GM18909 (cell line): ENCODE data around the gene CES5A.
"Not testable (repeated sequence)": the region's sequence is repeated elsewhere in the genome, so short reads cannot be mapped to it uniquely, and the experiment has no call there.

Source experiments
- ATAC-seq: cut with Tn5 transposase; IDR thresholded peaks from one replicate; pipeline ENCODE4 v1.9.1; 2021; ENCODE audit warnings: mild to moderate bottlenecking; ENCODE audit not compliant: unreplicated experiment, poor library complexity

The CES5A gene

GRCh38 chr16:55832773-55833691 lies 42.1 kb downstream of the CES5A start, which contains the start of gene CES1:
Gene CES1, minus strand, starts transcription at chr16:55833096. Its CDS starts 41 bp downstream, at chr16:55833055.
- ATAC-seq: no peak

GRCh38 chr16:55832425-55832772 lies 42.8 kb downstream of the CES5A start:
- ATAC-seq: no peak

- ATAC-seq: no peak
Measured at GRCh38 chr16:55830658-55831294, 44.4 kb downstream of the CES5A start.

- ATAC-seq: not testable (repeated sequence)
Measured at GRCh38 chr16:55829232-55829631, 45.9 kb downstream of the CES5A start.

GRCh38 chr16:55828680-55829079 lies 46.5 kb downstream of the CES5A start:
- ATAC-seq: no peak

GRCh38 chr16:55825115-55825728 lies 50.0 kb downstream of the CES5A start:
- no peak for ATAC-seq

GRCh38 chr16:55824473-55825000 lies 50.6 kb downstream of the CES5A start:
- no peak for ATAC-seq

- ATAC-seq: no peak
Measured at GRCh38 chr16:55822280-55822810, 52.8 kb downstream of the CES5A start.

- no peak for ATAC-seq
Measured at GRCh38 chr16:55821210-55821609, 54.0 kb downstream of the CES5A start.

GRCh38 chr16:55820615-55821014 lies 54.6 kb downstream of the CES5A start:
- ATAC-seq: no peak

GRCh38 chr16:55817236-55817912 lies 57.8 kb downstream of the CES5A start:
- no peak for ATAC-seq

GRCh38 chr16:55816222-55816621 lies 59.0 kb downstream of the CES5A start:
- ATAC-seq: not testable (repeated sequence)

- ATAC-seq: no peak
Measured at GRCh38 chr16:55815320-55815719, 59.9 kb downstream of the CES5A start.

- ATAC-seq: not testable (repeated sequence)
Measured at GRCh38 chr16:55814174-55814573, 61.0 kb downstream of the CES5A start.

GRCh38 chr16:55813730-55814129 lies 61.4 kb downstream of the CES5A start:
- not testable (repeated sequence) for ATAC-seq

- ATAC-seq: no peak
Measured at GRCh38 chr16:55812951-55813350, 62.2 kb downstream of the CES5A start.

GRCh38 chr16:55811811-55812210 lies 63.4 kb downstream of the CES5A start:
- no peak for ATAC-seq

- no peak for ATAC-seq
Measured at GRCh38 chr16:55810451-55810961, 64.7 kb downstream of the CES5A start.

- no peak for ATAC-seq
Measured at GRCh38 chr16:55809851-55810250, 65.3 kb downstream of the CES5A start.

GRCh38 chr16:55809386-55809785 lies 65.8 kb downstream of the CES5A start:
- ATAC-seq: no peak
